A204.1 (cell line): ENCODE data around the gene SULT1A1.

ENCODE experiments used
- FAIRE-seq: peaks from 2 replicates; lab custom pipeline; 2012; peaks lifted over from hg19 to GRCh38; lab: Jason Lieb, UNC

The SULT1A1 gene

GRCh38 chr16:28556914-28557320 lies 52.9 kb downstream of the SULT1A1 start:
- no peak for FAIRE-seq

- no peak for FAIRE-seq
Measured at GRCh38 chr16:28555561-28555960, 54.3 kb downstream of the SULT1A1 start.
